ENCODE results near the gene ITGB7.

The ITGB7 gene

DNA sequence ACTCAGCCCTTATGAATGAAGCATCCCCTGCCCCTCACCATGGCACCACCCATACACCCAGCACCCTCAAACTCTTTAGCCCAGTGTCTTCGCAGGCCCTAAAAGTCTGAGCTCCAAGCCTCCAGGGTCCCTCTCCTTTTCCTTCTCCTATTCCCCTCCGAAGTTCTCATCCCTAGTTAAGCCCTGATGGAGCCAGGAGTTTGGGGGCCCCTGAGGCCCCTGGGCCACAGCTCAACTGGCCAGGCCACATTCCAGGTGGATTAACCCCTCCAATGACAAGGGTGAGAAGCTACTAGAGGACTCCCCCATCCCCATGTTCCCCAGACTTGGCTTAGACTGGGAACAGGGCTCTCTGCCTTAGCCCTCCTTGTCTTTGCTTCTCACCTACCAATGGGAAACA lies 22.4 kb upstream of the ITGB7 start:
- TF ChIP-seq SIN3A (IDR thresholded peaks at IDR 0.05; ENCODE audit: borderline replicate concordance, insufficient read depth, low read length), result no peak
- no peak for TF ChIP-seq TAF1 (IDR thresholded peaks at IDR 0.05; ENCODE audit: borderline replicate concordance, insufficient read depth, low read length)
- TF ChIP-seq FOXP2 (optimal IDR thresholded peaks at IDR 0.05; ENCODE audit: borderline replicate concordance, extremely low read depth, extremely low read length, insufficient read depth), result no peak
- no peak for TF ChIP-seq POLR2AphosphoS5 (IDR thresholded peaks at IDR 0.05; ENCODE audit: low read depth, low read length)
- TF ChIP-seq, protein P1, sequence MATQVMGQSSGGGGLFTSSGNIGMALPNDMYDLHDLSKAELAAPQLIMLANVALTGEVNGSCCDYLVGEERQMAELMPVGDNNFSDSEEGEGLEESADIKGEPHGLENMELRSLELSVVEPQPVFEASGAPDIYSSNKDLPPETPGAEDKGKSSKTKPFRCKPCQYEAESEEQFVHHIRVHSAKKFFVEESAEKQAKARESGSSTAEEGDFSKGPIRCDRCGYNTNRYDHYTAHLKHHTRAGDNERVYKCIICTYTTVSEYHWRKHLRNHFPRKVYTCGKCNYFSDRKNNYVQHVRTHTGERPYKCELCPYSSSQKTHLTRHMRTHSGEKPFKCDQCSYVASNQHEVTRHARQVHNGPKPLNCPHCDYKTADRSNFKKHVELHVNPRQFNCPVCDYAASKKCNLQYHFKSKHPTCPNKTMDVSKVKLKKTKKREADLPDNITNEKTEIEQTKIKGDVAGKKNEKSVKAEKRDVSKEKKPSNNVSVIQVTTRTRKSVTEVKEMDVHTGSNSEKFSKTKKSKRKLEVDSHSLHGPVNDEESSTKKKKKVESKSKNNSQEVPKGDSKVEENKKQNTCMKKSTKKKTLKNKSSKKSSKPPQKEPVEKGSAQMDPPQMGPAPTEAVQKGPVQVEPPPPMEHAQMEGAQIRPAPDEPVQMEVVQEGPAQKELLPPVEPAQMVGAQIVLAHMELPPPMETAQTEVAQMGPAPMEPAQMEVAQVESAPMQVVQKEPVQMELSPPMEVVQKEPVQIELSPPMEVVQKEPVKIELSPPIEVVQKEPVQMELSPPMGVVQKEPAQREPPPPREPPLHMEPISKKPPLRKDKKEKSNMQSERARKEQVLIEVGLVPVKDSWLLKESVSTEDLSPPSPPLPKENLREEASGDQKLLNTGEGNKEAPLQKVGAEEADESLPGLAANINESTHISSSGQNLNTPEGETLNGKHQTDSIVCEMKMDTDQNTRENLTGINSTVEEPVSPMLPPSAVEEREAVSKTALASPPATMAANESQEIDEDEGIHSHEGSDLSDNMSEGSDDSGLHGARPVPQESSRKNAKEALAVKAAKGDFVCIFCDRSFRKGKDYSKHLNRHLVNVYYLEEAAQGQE (IDR thresholded peaks at IDR 0.05; ENCODE audit: insufficient read depth in 1 of 2, low read depth in 2 of 2, low read length in 2 of 2), result no peak

DNA sequence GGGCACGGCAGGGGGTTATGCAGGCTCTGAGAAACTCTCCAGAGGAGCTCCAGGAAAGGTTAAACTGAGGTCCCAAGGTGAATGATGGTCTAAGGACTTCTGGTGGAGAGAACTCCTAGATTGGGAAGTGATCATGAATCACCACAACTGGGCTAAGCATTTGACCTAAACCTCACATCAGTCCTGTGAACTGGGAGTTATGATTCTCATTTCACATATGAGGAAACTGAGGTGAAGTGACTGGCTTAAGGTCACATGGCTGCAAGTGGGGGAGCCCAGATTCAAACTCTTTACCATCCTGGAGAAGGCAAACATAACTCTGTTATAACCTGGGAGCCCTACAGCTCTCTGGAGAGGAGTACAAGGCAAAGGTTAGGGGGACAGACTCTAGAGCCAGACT lies 20.8 kb upstream of the ITGB7 start:
- TF ChIP-seq, protein P1 (IDR thresholded peaks at IDR 0.05; ENCODE audit: insufficient read depth in 1 of 2, low read depth in 2 of 2, low read length in 2 of 2), result no peak
- TF ChIP-seq TAF1 (IDR thresholded peaks at IDR 0.05; ENCODE audit: borderline replicate concordance, insufficient read depth, low read length), result no peak
- no peak for TF ChIP-seq FOXP2 (optimal IDR thresholded peaks at IDR 0.05; ENCODE audit: borderline replicate concordance, extremely low read depth, extremely low read length, insufficient read depth)
- TF ChIP-seq SIN3A (IDR thresholded peaks at IDR 0.05; ENCODE audit: borderline replicate concordance, insufficient read depth, low read length), result no peak

DNA sequence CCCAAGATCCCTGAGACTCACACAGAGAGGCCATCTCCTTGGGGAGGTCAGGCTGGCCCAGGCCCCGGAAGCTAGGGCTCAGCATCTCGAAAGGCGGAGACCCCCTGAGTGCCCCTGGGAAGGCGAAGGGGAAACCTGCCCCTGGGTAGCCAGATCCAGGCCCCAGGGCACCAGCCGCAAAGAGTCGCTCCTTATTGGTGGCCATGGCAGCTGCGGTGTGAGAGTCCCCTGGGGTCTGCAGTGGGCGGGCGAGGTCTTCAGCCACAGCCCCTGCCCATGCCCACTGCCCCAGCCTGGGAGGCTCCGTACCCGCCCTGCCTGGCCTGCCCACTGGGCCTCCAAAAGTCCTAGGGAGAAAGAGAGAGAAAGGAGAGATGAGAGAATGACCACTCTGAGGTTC lies 20.3 kb upstream of the ITGB7 start:
- TF ChIP-seq TAF1 (IDR thresholded peaks at IDR 0.05; ENCODE audit: borderline replicate concordance, insufficient read depth, low read length), result no peak
- no peak for TF ChIP-seq POLR2AphosphoS5 (IDR thresholded peaks at IDR 0.05; ENCODE audit: low read depth, low read length)
- TF ChIP-seq, protein P1 (IDR thresholded peaks at IDR 0.05; ENCODE audit: insufficient read depth in 1 of 2, low read depth in 2 of 2, low read length in 2 of 2), result no peak
- TF ChIP-seq SIN3A (IDR thresholded peaks at IDR 0.05; ENCODE audit: borderline replicate concordance, insufficient read depth, low read length), result no peak
- no peak for TF ChIP-seq FOXP2 (optimal IDR thresholded peaks at IDR 0.05; ENCODE audit: borderline replicate concordance, extremely low read depth, extremely low read length, insufficient read depth)

DNA sequence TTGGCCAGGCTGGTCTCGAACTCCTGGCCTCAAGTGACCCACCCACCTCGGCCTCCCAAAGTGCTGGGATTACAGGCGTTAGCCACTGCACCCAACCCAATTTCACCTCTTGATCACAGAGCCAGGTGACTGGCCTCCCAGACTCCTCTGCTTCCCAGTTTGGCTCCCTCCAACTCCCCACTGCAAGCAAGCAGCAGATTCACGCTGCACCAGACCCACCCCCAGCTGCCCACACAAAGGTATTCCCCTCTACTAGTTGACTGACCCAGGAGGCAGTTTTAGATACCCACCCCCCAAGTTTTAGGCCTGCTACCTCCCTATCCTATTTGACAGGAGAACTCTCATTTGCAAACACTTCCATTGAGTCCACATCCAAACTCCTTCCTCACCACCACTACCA lies 19.8 kb upstream of the ITGB7 start:
- no peak for TF ChIP-seq POLR2AphosphoS5 (IDR thresholded peaks at IDR 0.05; ENCODE audit: low read depth, low read length)
- TF ChIP-seq TAF1 (IDR thresholded peaks at IDR 0.05; ENCODE audit: borderline replicate concordance, insufficient read depth, low read length), result no peak

DNA sequence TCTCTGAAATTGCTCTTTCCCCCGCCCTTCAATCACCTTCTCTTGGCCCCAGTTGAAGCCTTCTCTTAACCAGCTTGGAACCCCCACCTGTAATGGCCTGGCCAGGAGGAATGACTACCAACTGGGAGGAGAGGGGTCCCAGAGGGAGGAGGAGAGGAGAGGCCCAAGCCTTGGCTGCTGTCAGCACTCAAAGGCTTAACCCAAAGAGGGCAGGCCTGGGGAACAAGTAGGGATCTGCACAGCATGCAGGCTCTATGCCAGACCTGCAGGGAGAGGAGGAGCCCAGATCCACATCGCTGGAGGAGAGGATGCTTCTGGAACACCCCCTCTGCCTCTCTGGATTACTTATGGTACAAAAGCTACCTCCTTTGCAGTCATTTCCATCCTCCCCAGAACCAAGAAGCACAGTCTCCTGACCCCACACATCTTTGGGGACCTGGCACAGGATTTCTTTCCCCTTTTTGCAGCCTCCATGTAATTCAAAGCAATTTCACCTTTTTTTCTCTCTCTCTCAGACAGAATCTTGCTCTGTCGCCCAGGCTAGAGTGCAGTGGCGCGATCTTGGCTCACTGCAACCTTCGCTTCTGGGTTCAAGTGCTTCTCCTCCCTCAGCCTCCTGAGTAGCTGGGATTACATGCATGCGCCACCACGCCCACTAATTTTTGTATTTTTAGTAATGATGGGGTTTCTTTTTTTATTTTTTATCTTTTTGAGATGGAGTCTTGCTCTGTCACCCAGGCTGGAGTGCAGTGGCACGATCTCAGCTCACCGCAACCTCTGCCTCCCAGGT lies 18.8 kb upstream of the ITGB7 start:
- no peak for TF ChIP-seq SIN3A (IDR thresholded peaks at IDR 0.05; ENCODE audit: borderline replicate concordance, insufficient read depth, low read length)
- no peak for TF ChIP-seq FOXP2 (optimal IDR thresholded peaks at IDR 0.05; ENCODE audit: borderline replicate concordance, extremely low read depth, extremely low read length, insufficient read depth)
- TF ChIP-seq POLR2AphosphoS5 (IDR thresholded peaks at IDR 0.05; ENCODE audit: low read depth, low read length), result no peak
- TF ChIP-seq TAF1 (IDR thresholded peaks at IDR 0.05; ENCODE audit: borderline replicate concordance, insufficient read depth, low read length), result no peak
- TF ChIP-seq, protein P1 (IDR thresholded peaks at IDR 0.05; ENCODE audit: insufficient read depth in 1 of 2, low read depth in 2 of 2, low read length in 2 of 2), result no peak

All from PFSK-1 (cell line).